Measurements from ENCODE around the gene HNRNPUL1.
A peak's percentile ranks its signal among the peaks of the same experiment; 100 is the strongest.
"Not testable (repeated sequence)": the region's sequence is repeated elsewhere in the genome, so short reads cannot be mapped to it uniquely, and the experiment has no call there.

Gene HNRNPUL1

GRCh38 chr19:41332468-41332867 is 68.3 kb downstream of the HNRNPUL1 start:
- TF ChIP-seq CTCF (IDR thresholded peaks at IDR 0.05; ENCODE audit: insufficient read depth, low read depth, low read length, missing control alignments): no peak
- no peak for DNase-seq (ENCODE audit: low read depth)
- H3K4me3 ChIP-seq (ENCODE audit: low read depth, low read length): no peak overlapping the region

DNA sequence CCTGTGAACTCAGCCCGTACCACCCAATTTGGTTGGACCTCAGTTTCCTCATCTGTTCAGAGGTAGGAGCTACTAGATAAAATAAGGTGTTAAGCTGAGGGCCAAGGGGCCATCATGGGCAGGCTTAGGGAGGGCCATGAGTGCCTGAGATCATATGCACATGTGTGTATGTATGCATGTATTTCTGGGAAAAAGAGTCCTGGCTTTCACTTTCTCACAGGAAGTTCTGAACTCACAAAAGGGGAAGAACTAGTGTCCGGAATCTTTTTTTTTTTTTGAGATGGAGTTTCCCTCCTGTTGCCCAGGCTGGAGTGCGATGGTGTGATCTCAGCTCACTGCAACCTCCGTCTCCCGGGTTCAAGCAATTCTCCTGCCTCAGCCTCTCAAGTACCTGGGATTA is 70.6 kb downstream of the HNRNPUL1 start:
- DNase-seq (ENCODE audit: low read depth): peak; percentile 53
- no peak for TF ChIP-seq CTCF (IDR thresholded peaks at IDR 0.05; ENCODE audit: insufficient read depth, low read depth, low read length, missing control alignments)
- no peak overlapping the region for H3K4me3 ChIP-seq (ENCODE audit: low read depth, low read length)

DNA sequence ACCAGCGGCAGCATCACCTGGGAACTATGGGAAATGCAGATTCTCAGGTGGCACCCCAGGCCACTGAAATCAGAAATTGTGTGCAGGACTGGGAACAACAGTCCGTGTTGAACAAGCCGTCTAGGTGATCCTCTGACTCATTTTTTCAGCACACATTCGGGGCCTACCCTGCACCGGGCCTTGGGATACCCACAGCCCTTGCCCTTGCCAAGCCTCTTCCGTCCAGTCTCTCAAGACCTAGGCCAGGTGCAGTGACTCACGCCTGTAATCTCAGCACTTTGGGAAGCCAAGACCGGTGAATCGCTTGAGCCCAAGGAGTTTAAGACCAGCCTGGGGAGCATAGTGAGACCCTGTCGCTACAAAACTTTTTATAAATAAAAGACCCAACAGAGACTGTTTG is 71.3 kb downstream of the HNRNPUL1 start:
- no peak for TF ChIP-seq CTCF (IDR thresholded peaks at IDR 0.05; ENCODE audit: insufficient read depth, low read depth, low read length, missing control alignments)
- no peak for DNase-seq (ENCODE audit: low read depth)
- no peak overlapping the region for H3K4me3 ChIP-seq (ENCODE audit: low read depth, low read length)

GRCh38 chr19:41339936-41340335 is 75.8 kb downstream of the HNRNPUL1 start:
- H3K4me3 ChIP-seq (ENCODE audit: low read depth, low read length): no peak overlapping the region
- TF ChIP-seq CTCF (IDR thresholded peaks at IDR 0.05; ENCODE audit: insufficient read depth, low read depth, low read length, missing control alignments): no peak
- no peak for DNase-seq (ENCODE audit: low read depth)

DNA sequence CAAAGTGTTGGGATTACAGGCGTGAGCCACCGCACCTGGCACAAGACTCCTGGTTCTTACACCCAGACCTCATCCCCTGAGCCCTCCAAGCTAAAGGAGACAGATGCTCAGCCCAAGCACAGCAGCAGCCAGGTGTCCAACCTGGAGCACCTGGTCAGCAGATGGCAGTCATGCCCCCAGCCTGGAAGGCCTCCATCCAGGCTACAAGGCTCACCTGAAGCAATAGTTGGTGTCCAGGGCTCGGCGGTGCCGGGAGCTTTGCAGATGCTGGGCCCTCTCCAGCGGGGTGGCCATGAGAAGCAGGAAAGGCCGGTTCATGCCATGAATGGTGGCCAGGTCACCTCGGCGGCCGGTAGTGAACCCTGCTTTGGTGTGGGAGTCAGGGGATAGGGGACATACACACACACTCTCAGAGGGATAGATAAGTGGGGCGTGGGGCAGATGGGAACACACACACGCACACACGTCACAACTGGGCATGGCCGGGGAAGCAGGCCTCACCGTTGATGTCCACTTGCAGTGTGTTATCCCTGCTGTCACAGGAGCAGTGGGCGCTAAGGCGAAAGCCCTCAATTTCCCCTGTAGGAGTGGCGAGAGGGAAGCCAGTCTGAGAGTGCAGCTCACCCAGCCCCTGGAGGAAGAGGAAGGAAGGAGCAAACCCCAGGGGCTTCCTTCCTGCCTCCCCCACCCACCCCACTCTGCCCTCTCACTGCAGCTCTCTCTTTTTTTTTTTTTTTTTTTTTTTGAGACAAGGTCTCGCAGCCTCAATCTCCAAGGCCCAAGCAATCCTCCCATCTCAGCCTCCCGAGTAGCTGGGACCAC is 77.7 kb downstream of the HNRNPUL1 start:
- TF ChIP-seq CTCF (IDR thresholded peaks at IDR 0.05; ENCODE audit: insufficient read depth, low read depth, low read length, missing control alignments): no peak
- no peak overlapping the region for H3K4me3 ChIP-seq (ENCODE audit: low read depth, low read length)
- DNase-seq (ENCODE audit: low read depth): no peak

- no peak overlapping the region for H3K4me3 ChIP-seq (ENCODE audit: low read depth, low read length)
- no peak for DNase-seq (ENCODE audit: low read depth)
- TF ChIP-seq CTCF (IDR thresholded peaks at IDR 0.05; ENCODE audit: insufficient read depth, low read depth, low read length, missing control alignments): no peak
Observed at GRCh38 chr19:41344162-41344561, 80.0 kb downstream of the HNRNPUL1 start.

GRCh38 chr19:41346916-41347315 is 82.7 kb downstream of the HNRNPUL1 start:
- DNase-seq (ENCODE audit: low read depth); H3K4me3 ChIP-seq (ENCODE audit: low read depth, low read length): not testable (repeated sequence)
